ENCODE results near the gene UBAC1. TPM values are rescaled to one million over a fixed set of nuclear protein-coding genes. Genes with fewer than 3 reads are reported as not detected.

Gene UBAC1
- total RNA-seq, 4 donors from 2014 or later, result 47.6 to 63.2 (median 54.3) TPM

GRCh38 chr9:135983208-135984071, 22.3 kb upstream of the UBAC1 start:
- Histone ChIP-seq H3K9me3 (no peaks in the 10 kb centered on the region), H3K27me3 (peaks cover 0 to 74% (median 0%) of the 10 kb centered on the region in 4 donors), H3K4me1 (peaks cover 4 to 13% (median 9%) of the 10 kb centered on the region in 3 donors), H3K27ac (no peak overlapping the region), H3K4me3 (no peak overlapping the region), H3K36me3 (no peaks in the 10 kb centered on the region)
- intact Hi-C loops (cut with DNase I), result no loop called here
- 66 to 75% methylated on average over 24 to 26 of the region's 26 CpGs for WGBS, 2 donors
- no peak for TF ChIP-seq POLR2A (IDR thresholded peaks at IDR 0.05)
- TF ChIP-seq, protein P1, sequence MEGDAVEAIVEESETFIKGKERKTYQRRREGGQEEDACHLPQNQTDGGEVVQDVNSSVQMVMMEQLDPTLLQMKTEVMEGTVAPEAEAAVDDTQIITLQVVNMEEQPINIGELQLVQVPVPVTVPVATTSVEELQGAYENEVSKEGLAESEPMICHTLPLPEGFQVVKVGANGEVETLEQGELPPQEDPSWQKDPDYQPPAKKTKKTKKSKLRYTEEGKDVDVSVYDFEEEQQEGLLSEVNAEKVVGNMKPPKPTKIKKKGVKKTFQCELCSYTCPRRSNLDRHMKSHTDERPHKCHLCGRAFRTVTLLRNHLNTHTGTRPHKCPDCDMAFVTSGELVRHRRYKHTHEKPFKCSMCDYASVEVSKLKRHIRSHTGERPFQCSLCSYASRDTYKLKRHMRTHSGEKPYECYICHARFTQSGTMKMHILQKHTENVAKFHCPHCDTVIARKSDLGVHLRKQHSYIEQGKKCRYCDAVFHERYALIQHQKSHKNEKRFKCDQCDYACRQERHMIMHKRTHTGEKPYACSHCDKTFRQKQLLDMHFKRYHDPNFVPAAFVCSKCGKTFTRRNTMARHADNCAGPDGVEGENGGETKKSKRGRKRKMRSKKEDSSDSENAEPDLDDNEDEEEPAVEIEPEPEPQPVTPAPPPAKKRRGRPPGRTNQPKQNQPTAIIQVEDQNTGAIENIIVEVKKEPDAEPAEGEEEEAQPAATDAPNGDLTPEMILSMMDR (IDR thresholded peaks at IDR 0.05), result no peak
- DNase-seq, result no peak

DNA sequence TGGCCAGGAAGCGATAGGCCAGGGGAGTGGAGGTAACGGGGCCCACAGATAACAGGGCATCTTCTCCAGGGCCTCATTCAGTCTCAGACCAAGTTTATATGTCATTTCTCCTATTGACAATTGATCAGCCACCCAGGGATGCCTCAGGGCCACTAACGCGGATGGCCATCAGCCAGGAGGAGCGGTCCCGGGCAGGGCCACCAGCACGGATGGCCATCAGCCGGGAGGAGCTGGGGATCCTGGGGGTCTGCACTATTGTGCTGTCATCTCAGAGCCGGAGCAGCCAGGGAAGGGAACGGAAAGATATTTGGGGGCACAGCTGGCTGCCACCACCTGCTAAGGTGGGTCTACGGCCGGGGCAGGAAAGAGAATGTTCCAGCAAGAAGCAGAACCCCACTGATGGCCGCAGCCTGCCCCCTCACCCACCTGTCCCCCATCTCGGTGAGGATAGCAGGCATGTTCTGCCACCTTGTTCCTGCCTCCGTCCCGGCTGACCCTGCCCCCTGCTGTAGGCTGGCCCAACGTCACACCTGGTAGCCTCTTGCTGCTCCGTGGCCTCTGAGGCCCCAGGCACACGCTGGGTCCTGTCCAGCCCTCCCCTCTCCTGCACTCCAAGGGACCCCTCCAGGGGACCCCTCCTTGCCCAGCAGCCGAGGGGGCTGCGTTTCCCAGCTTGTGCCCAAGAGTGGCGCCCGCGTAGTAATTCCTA, 21.5 kb upstream of the UBAC1 start:
- H3K27ac ChIP-seq, result no peak overlapping the region
- DNase-seq, result no peak
- TF ChIP-seq, protein P1 (IDR thresholded peaks at IDR 0.05), result no peak
- TF ChIP-seq POLR2A (IDR thresholded peaks at IDR 0.05), result no peak
- 44 to 87% methylated on average over 8 to 15 of the region's 24 CpGs for WGBS, 2 donors
- no peaks in the 10 kb centered on the region for H3K36me3 ChIP-seq
- H3K4me3 ChIP-seq, result no peak overlapping the region
- no peaks in the 10 kb centered on the region for H3K9me3 ChIP-seq
- intact Hi-C loops (cut with DNase I), result no loop called here
- H3K4me1 ChIP-seq, result peaks cover 4 to 14% (median 9%) of the 10 kb centered on the region in 3 donors
- peaks cover 0 to 67% (median 0%) of the 10 kb centered on the region in 4 donors for H3K27me3 ChIP-seq

- no peak for DNase-seq
- intact Hi-C loops (cut with DNase I), result no loop called here
- 100% methylated on average over 1 of the region's 29 CpGs; no CpG with 5 or more reads in 1 of the 2 donors for WGBS, 2 donors
- Histone ChIP-seq H3K27ac (no peak overlapping the region), H3K27me3 (peaks cover 0 to 71% (median 0%) of the 10 kb centered on the region in 4 donors), H3K4me3 (no peak overlapping the region), H3K36me3 (no peaks in the 10 kb centered on the region), H3K9me3 (no peaks in the 10 kb centered on the region), H3K4me1 (peaks cover 4 to 14% (median 9%) of the 10 kb centered on the region in 3 donors)
- TF ChIP-seq POLR2A (IDR thresholded peaks at IDR 0.05), result no peak
- TF ChIP-seq, protein P1 (IDR thresholded peaks at IDR 0.05), result no peak
These were observed 19.9 kb upstream of the UBAC1 start for GRCh38 chr9:135980926-135981630.

- H3K4me3 ChIP-seq, result no peak overlapping the region
- no peak overlapping the region for H3K27ac ChIP-seq
- 39 to 64% methylated on average over 7 to 8 of the region's 19 CpGs for WGBS, 2 donors
- no peak for DNase-seq
- no peaks in the 10 kb centered on the region for H3K36me3 ChIP-seq
- intact Hi-C loops (cut with DNase I), result loop anchor here (10.0 kb wide), 1 partner anchor 305 kb away; no protein-coding TSS in a partner anchor
- no peaks in the 10 kb centered on the region for H3K9me3 ChIP-seq
- H3K27me3 ChIP-seq, result peaks cover 0 to 60% (median 0%) of the 10 kb centered on the region in 4 donors
- H3K4me1 ChIP-seq, result peaks cover 4 to 14% (median 9%) of the 10 kb centered on the region in 3 donors
- TF ChIP-seq POLR2A (IDR thresholded peaks at IDR 0.05), result no peak
- TF ChIP-seq, protein P1 (IDR thresholded peaks at IDR 0.05), result no peak
These were observed 18.5 kb upstream of the UBAC1 start for GRCh38 chr9:135979547-135980166.
